ENCODE data around the gene MYO16.

Gene MYO16

DNA sequence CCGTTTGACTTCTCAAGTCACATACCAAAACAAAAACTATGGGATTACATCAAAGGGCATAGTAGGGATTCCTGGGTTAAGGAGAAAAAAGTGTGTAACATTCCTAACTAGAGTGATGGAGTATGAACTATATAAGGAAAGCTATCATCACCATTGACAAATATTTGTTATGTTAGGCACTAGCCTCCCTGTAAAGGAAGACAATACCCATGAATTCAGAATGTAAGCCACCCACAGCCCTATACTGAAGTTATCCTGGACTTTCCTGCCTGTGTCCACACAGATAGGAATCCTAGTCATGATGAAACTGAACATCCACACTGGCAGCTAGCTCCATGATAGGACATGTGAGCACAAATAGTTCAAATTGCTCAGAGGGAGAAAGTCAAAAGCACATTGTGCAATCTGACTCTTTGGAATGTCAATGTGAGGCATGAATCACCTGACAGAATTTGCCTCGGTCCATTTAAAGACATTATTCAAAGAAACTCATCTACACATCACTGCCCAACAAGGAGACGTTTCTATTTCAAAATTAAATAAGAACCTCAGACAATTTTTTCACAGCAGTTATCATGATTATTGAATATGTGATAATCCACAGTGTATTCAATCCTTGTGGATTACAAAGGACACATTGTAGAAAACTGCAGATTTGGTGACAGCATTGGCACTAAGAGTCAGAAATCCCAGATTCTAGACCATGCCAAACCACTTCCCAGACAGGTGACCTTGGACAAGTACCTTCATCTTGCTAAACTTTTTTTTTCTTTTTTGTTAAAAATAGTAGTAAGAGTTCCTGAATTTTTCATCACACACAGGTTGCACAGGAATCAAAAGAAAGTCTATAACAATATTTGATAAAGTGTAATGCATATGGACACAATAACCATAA, 627.7 kb downstream of the MYO16 start:
- no peak overlapping the region for H3K27ac Mint-ChIP-seq
- no peaks in the 10 kb centered on the region for H3K27me3 Mint-ChIP-seq
- H3K9me3 Mint-ChIP-seq: peaks cover 3 to 6% of the 10 kb centered on the region in 2 donors

More for the DNA sequence above, 627.7 kb downstream of the MYO16 start:
- DNase-seq: no peak
- Mint-ChIP-seq H3K4me1 (no peaks in the 10 kb centered on the region), H3K4me3 (no peak overlapping the region)
- no peak for ATAC-seq

Data from stimulated activated naive CD8-positive, alpha-beta T cell treated with anti-CD3 and anti-CD28 coated beads, Interleukin-15, amount 100 ng/mL, for 72 hours (primary cell).